OCI-LY1 (cell line): ENCODE data around the gene RARG.
"Not testable (repeated sequence)": the region's sequence is repeated elsewhere in the genome, so short reads cannot be mapped to it uniquely, and the experiment has no call there.

Experiments used
- H2AFZ ChIP-seq: fragments of 200-600 bp; sonication (generic), shearing (Covaris generic); 2 replicates; pipeline ENCODE4 v1.6.0; 2014; ENCODE audit warnings: antibody characterized with exemption, mild to moderate bottlenecking, low read length
- H3F3A ChIP-seq: fragments of 200-600 bp; sonication (generic), shearing (Covaris generic); 2 replicates; pipeline ENCODE4 v1.6.0; 2014; ENCODE audit warnings: mild to moderate bottlenecking, antibody characterized with exemption, low read length, moderate library complexity; ENCODE audit not compliant: insufficient read depth
- H3K27ac ChIP-seq: fragments of 200-600 bp; sonication (generic); 2 replicates; pipeline ENCODE4 v1.5.1; 2014; ENCODE audit warnings: low read length, mixed run types, mild to moderate bottlenecking, low read depth; ENCODE audit not compliant: poor library complexity, severe bottlenecking
- H3K27me3 ChIP-seq: fragments of 200-600 bp; sonication (generic); 2 replicates; pipeline ENCODE4 v1.6.0; 2014; ENCODE audit warnings: antibody characterized with exemption, mild to moderate bottlenecking, low read length, moderate library complexity; ENCODE audit not compliant: insufficient read depth
- H3K36me3 ChIP-seq: fragments of 200-600 bp; sonication (generic); 2 replicates; pipeline ENCODE4 v1.6.1; 2014; ENCODE audit warnings: mild to moderate bottlenecking, antibody characterized with exemption, low read length, moderate library complexity, mixed read lengths; ENCODE audit not compliant: insufficient read depth
- H3K4me1 ChIP-seq: fragments of 200-600 bp; sonication (generic); 2 replicates; pipeline ENCODE4 v1.5.1; 2014; ENCODE audit warnings: mild to moderate bottlenecking, low read length, moderate library complexity; ENCODE audit not compliant: insufficient read depth, severe bottlenecking
- H3K4me2 ChIP-seq: fragments of 200-600 bp; sonication (generic), shearing (Covaris generic); 2 replicates; pipeline ENCODE4 v1.6.1; 2014; ENCODE audit warnings: low read length
- H3K4me3 ChIP-seq: fragments of 200-600 bp; sonication (generic); 2 replicates; pipeline ENCODE4 v1.5.1; 2014; ENCODE audit warnings: low read length, low read depth, mild to moderate bottlenecking, mixed read lengths; ENCODE audit not compliant: poor library complexity, severe bottlenecking
- H3K79me2 ChIP-seq: fragments of 200-600 bp; shearing (Covaris generic); 2 replicates; pipeline ENCODE4 v1.6.1; 2016; ENCODE audit warnings: mixed run types, low read length, mixed read lengths; ENCODE audit not compliant: insufficient read depth
- H3K9ac ChIP-seq: fragments of 200-600 bp; sonication (generic), shearing (Covaris generic); 2 replicates; pipeline ENCODE4 v1.6.1; 2014; ENCODE audit warnings: mild to moderate bottlenecking, low read length, mixed read lengths
- H3K9me2 ChIP-seq: fragments of 200-600 bp; sonication (generic), shearing (Covaris generic); 2 replicates; pipeline ENCODE4 v1.6.1; 2014; ENCODE audit warnings: low read depth, mild to moderate bottlenecking, low read length, mixed read lengths
- H3K9me3 ChIP-seq: fragments of 200-600 bp; shearing (Covaris generic); 2 replicates; pipeline ENCODE4 v1.6.1; 2014; ENCODE audit warnings: low read length, mixed read lengths
- H4K20me1 ChIP-seq: fragments of 200-600 bp; sonication (generic), shearing (Covaris generic); 2 replicates; pipeline ENCODE4 v1.6.0; 2016; ENCODE audit warnings: mild to moderate bottlenecking, low read length; ENCODE audit not compliant: insufficient read depth
- EZH2 ChIP-seq: fragments of 200-600 bp; sonication (generic), shearing (Covaris generic); IDR thresholded peaks from 2 replicates; pipeline ENCODE4 v1.8.0; 2017; ENCODE audit warnings: borderline replicate concordance, mixed run types, mild to moderate bottlenecking, antibody characterized with exemption, low read length, moderate library complexity, mixed read lengths
- TF ChIP-seq, protein P1 (sequence below): fragments of 200-600 bp; sonication (generic), shearing (Covaris generic); IDR thresholded peaks from 2 replicates; pipeline ENCODE4 v1.5.1; 2017; ENCODE audit warnings: mild to moderate bottlenecking, antibody characterized with exemption, low read length, moderate library complexity, mixed read lengths

RARG gene

DNA sequence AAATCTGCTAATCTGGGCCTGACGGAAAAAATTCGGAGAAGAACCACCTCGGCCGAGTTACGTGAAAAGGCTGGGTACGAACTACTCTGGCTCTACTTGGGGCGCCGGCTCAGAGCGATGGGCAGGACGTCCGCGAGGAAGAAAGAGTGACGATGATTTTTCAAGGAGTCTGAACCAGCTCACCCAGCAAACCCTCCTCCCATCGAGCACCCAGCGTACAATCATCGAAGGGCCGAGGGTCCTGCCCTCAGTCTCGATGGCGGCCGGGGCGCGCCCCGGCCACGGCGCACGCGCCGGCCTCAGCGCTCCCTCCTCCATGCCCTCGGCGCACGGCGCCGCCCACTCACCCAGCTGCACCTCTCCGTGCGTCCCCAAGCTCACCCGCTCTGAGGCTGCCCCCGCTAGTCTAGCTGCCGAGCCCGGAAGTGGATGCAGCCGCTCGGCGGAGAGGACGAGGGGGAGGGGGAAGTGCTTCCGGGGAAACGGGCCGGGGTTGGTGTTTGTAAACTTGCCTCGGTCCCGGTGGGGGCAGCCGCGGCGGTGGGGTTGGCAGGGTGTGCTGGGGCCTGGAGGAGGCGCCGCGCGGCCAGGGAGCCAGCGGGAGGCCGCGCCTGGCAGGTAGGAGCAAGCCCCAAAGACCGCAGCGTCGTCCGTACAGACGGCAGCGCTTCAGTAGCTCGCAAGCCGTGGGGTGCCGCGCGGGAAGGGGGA, 51.6 kb downstream of the RARG start, which contains the start of the genes CSAD and ZNF740:
Gene CSAD, minus strand, starts transcription at position 706 of the 711 bp plus-strand sequence. CDS start 7,455 bp downstream, outside the sequence.
Gene ZNF740, plus strand, starts transcription at position 503 of the 711 bp plus-strand sequence. CDS start 1,262 bp downstream, outside the sequence.
- peak within 1 kb of the TSS; percentile 82; the same call in 1 of the 2 replicates for H2AFZ ChIP-seq
- TF ChIP-seq, protein P1, sequence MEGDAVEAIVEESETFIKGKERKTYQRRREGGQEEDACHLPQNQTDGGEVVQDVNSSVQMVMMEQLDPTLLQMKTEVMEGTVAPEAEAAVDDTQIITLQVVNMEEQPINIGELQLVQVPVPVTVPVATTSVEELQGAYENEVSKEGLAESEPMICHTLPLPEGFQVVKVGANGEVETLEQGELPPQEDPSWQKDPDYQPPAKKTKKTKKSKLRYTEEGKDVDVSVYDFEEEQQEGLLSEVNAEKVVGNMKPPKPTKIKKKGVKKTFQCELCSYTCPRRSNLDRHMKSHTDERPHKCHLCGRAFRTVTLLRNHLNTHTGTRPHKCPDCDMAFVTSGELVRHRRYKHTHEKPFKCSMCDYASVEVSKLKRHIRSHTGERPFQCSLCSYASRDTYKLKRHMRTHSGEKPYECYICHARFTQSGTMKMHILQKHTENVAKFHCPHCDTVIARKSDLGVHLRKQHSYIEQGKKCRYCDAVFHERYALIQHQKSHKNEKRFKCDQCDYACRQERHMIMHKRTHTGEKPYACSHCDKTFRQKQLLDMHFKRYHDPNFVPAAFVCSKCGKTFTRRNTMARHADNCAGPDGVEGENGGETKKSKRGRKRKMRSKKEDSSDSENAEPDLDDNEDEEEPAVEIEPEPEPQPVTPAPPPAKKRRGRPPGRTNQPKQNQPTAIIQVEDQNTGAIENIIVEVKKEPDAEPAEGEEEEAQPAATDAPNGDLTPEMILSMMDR, result no peak
- TF ChIP-seq EZH2, result no peak
- H3K79me2 ChIP-seq, result no peaks in the 10 kb centered on the region; the same call in 1 of the 2 replicates
- peak within 1 kb of the TSS; percentile 86 for H3K9ac ChIP-seq
- H3F3A ChIP-seq, result no peaks in the 10 kb centered on the region
- H3K4me1 ChIP-seq, result peaks cover 34% of the 10 kb centered on the region
- H3K9me2 ChIP-seq, result no peaks in the 10 kb centered on the region
- H3K27me3 ChIP-seq, result no peaks in the 10 kb centered on the region
- peak within 1 kb of the TSS; percentile 76 for H3K4me3 ChIP-seq
- no peaks in the 10 kb centered on the region for H4K20me1 ChIP-seq
- peak within 1 kb of the TSS; percentile 86 for H3K27ac ChIP-seq
- H3K4me2 ChIP-seq, result peak within 1 kb of the TSS; percentile 97
- peaks cover 39% of the 10 kb centered on the region for H3K36me3 ChIP-seq
- no peaks in the 10 kb centered on the region for H3K9me3 ChIP-seq

DNA sequence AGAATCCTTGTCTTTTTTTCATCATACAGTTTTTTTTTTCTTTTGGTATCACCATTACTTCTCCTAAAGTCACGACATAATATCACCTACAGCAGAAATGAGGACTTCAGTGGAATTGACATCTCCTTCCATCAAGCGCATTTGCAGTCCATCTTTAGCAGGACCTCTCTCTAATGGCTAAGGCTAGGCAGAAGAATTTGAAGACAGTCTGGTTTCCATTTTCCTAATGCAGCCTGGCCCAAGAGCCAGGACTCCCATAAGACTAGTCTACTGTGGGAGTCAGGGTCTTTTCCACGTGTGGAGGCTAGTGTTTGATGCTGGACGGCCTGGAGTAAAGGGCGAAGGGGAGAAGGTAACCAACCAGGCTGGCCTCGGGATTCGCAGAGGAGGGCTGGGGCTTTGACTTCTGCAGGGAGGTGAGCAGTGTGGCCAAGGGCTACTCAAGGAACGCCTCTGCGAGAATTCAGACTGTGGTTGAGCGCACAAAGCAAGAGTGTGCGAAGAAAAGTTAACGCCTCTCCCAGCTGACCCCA, 52.3 kb downstream of the RARG start:
- Histone ChIP-seq H3K9me3 (no peaks in the 10 kb centered on the region), H3K4me2 (peak overlapping the region; percentile 97), H4K20me1 (no peaks in the 10 kb centered on the region), H3K9me2 (no peaks in the 10 kb centered on the region), H2AFZ (peak overlapping the region; percentile 82; the same call in 1 of the 2 replicates), H3K36me3 (peaks cover 33% of the 10 kb centered on the region), H3F3A (no peaks in the 10 kb centered on the region), H3K9ac (peak overlapping the region; percentile 86), H3K4me1 (peaks cover 34% of the 10 kb centered on the region), H3K79me2 (no peaks in the 10 kb centered on the region; the same call in 1 of the 2 replicates), H3K27ac (peak overlapping the region; percentile 86), H3K27me3 (no peaks in the 10 kb centered on the region), H3K4me3 (peak overlapping the region; percentile 76)
- TF ChIP-seq EZH2, result no peak
- TF ChIP-seq, protein P1, result no peak

DNA sequence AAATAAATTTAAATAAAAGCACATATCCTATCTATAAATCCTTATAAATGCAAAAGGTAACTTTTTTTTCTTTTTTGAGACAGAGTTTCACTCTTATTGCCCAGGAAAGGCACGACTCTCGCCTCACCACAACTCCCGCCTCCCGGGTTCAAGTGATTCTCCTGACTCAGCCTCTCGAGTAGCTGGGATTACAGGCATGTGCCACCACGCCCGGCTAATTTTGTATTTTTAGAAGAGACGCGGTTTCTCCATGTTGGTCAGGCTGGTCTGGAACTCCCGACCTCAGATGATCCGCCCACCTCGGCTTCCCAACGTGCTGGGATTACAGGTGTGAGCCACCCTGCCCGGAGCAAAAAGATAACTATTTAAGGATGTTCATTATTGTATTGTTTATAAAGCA, 53.2 kb downstream of the RARG start:
- not testable (repeated sequence) for H3F3A ChIP-seq, H3K27me3 ChIP-seq, H3K4me2 ChIP-seq

DNA sequence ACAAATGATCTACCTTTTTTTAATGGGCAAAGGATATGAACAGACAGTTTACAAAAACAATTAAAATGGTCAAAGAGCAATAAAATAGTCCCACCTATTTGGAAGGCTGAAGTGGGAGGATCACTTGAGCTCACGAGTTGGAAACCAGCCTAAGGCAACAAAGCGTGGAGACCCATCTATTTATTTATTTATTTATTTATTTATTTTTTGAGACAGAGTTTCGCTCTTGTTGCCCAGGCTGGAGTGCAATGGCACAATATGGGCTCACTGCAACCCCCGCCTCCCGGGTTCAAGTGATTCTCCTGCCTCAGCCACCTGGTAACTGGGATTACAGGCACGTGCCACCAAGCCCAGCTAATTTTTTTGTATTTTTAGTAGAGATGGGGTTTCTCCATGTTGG, 54.6 kb downstream of the RARG start:
- H3K79me2 ChIP-seq, H3K9me2 ChIP-seq, H3K27me3 ChIP-seq, H3K4me3 ChIP-seq, H4K20me1 ChIP-seq, H3K4me2 ChIP-seq, H3K9ac ChIP-seq, H2AFZ ChIP-seq, H3K27ac ChIP-seq, H3K9me3 ChIP-seq, H3F3A ChIP-seq: not testable (repeated sequence)
- H3K4me1 ChIP-seq, result peaks cover 23% of the 10 kb centered on the region
- H3K36me3 ChIP-seq, result peaks cover 10% of the 10 kb centered on the region

More for the DNA sequence above, 53.2 kb downstream of the RARG start:
- H4K20me1 ChIP-seq, H3K79me2 ChIP-seq, H2AFZ ChIP-seq, H3K9me2 ChIP-seq, H3K9ac ChIP-seq, H3K27ac ChIP-seq, H3K4me3 ChIP-seq, H3K9me3 ChIP-seq: not testable (repeated sequence)
- Histone ChIP-seq H3K4me1 (peaks cover 34% of the 10 kb centered on the region), H3K36me3 (peaks cover 24% of the 10 kb centered on the region)
